ENCODE results near the gene TNS1.
"Not testable (repeated sequence)": the region's sequence is repeated elsewhere in the genome, so short reads cannot be mapped to it uniquely, and the experiment has no call there.

TNS1 gene

GRCh38 chr2:218029366-218030360 lies 26.9 kb upstream of the TNS1 start:
- DNase-seq (ENCODE audit: low spot score), result no peak

- no peak for DNase-seq (ENCODE audit: low spot score)
These were observed 26.0 kb upstream of the TNS1 start for GRCh38 chr2:218028562-218029348.

GRCh38 chr2:218028189-218028495 lies 25.3 kb upstream of the TNS1 start:
- no peak for DNase-seq (ENCODE audit: low spot score)

DNA sequence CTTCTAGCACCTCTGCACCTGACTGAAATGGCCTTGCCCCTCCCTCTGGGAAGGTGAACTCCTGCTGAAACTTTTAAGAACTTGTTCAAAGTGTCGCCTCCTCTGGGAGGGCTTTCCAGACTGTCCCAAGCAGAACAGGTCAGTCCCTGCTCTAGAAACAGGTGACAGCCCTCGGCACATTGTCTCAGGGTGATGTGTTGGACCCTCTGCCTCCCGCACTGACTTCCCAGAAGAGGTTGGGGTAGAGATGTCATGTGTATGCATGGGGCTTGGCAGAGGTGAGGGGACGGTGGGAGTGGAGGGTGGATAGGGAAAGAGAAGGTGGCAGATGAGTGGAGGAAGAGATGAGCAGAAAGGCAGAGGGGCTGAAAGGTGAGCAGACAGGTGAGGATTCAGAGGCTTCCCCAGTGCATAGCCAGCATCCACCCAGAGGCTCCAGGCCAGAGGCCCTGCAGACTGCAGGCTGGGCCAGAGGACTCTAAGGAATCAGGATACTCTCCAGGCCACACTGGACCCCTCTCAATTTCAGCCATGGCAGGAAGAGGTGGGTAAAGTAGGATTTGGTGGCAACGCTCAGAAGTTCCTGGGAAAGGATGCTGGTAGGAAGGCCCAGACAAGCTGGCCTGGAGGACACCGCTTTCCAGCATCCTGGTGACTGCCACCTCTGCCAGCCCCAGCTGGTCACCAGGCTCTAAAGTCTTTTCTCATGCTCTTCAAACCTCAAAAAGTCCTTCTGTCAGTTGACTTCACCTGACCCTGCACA lies 24.8 kb upstream of the TNS1 start:
- DNase-seq (ENCODE audit: low spot score), result no peak

GRCh38 chr2:218026676-218027425 lies 24.1 kb upstream of the TNS1 start:
- DNase-seq (ENCODE audit: low spot score), result no peak

GRCh38 chr2:218026244-218026643 lies 23.4 kb upstream of the TNS1 start:
- DNase-seq (ENCODE audit: low spot score), result no peak

DNA sequence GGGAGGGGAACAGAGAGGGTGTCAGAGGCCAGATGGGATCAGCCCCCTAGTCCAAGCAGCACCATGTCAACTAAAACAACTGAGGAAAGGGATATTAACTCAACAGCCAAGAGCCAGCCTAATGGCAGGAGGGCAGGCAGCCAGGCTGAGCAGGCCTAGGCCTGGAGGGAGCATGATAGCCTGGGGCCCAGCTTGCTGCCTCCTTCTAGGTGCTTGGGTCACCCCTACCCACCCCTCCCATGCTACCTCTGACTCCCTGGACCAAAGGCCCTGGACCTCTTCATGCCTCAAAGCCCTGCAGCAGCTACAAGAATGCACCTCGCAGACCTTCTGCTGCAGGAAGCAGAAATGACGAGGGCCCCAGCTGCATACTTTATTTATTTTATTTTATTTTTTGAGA lies 22.1 kb upstream of the TNS1 start:
- no peak for DNase-seq (ENCODE audit: low spot score)

- DNase-seq (ENCODE audit: low spot score), result no peak
These were observed 21.5 kb upstream of the TNS1 start for GRCh38 chr2:218024336-218024735.

- no peak for DNase-seq (ENCODE audit: low spot score)
These were observed 20.8 kb upstream of the TNS1 start for GRCh38 chr2:218023636-218024035.

DNA sequence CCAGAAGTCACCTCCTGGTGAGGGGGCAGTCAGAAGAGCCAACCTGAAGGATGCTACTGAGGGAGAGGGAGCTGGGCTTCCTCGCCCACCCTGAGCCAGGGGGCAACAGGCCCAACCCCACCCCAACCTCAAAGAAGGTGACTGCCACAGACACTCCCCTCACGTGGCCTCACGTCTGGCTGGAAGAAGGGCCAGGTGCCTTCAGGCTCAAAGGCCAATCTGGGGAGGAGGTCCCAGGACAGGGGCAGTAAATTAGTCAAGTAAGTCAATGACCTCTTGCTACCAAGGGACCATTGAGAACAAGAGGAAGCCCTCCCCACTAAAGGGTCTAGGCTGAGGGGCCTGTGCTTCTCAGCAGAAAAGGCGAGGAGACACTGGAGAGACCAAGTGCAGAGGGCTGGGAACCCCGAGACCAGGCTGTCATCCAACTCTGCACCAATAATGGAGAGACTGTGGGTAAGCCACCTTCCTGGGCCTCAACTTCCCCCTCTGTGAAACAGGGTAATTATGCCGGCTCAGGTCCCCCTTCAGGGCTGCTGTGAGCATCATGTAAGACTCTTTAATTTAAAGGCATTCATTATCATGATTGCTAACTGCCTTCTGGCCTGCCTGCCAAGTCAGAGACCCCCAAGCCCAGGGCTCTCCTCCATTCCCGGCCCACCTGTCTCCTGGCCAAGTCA lies 20.2 kb upstream of the TNS1 start:
- no peak for DNase-seq (ENCODE audit: low spot score)

DNA sequence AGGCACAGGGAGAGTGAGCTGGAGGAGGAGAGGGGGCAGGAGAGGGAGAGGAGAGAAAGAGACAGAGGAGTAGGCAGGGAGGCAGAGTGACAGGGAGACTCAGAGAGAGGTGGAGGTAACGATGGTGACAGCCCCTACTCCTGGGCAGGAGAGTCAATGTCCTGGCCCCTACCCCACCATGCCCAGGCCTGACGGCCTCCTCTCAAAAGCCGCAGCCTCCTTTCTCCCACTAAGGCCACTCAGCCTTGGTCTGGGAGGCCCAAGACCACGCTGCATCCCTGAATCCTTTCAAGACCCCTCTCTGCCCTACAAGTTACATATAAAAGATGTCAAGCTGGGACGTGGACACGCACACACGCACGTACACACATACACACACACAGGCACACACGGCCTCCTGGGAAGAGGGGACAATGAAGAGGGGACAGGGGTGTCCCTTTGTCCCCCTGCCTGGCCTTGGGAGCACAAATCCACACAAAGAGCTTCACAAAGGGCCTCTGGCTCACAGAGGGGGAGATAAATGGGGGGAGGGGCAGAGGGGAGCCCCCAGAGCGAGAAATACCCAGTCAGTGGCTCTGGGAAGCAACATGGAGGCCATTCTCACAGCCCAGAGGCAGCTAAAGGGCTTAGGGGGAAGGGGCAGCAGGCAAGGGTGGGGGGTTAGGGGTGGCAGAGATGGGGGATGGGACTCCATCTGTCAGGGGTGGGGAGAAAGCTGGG lies 19.5 kb upstream of the TNS1 start:
- DNase-seq (ENCODE audit: low spot score), result no peak

DNA sequence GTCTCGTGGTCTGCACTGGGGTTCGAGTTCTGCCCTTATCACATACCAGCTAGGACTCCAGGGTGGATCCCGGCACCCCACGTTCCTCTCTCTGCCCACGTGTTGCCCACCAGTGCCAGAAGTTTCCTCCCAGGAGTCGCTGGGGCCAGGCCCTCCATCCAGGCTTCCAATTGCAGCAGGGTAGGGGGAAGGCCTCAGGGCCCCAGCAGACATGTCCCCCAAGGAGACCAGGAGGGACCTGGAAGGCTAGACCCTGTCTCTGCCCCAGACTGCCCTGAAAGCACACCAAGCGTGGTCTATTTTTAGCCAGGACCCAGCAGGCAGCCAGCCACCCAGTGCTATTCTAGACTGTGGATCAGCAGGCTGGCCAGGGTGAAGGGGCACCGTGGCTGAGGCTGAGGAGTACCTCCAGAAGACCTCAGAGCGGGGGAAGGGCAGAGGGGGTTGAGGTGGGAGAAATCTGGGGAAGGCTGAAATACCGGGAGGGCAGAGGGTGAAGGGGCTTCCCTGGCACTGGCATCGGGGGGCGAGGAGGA lies 18.8 kb upstream of the TNS1 start:
- no peak for DNase-seq (ENCODE audit: low spot score)

DNA sequence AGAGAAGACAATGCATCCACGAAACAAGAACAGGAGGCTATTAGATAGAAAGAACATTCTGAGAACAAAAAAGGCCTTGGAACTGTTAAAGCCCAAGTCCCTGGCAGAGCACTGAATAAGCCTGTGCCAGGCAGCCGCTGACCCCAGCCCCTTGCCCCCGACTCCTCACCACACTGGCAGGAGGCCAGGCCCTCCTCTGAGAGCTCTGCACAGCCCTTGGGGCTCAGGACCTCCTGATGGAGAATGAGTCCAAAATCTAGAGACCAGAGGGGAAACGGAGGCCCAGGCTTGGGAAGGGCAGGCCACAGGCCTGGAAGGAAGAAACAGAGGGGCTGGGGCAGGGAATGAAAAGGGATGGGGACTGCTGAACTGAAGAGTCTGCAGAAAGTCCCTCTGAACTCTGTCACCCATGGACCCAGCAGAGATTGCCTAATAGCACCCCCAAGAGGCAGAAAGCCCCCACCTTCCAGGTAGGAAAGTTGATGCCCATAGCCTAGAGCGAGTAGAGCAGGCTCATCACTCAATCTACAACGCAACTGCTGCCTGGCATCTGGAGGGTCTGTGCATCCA lies 18.3 kb upstream of the TNS1 start:
- DNase-seq (ENCODE audit: low spot score), result no peak

DNA sequence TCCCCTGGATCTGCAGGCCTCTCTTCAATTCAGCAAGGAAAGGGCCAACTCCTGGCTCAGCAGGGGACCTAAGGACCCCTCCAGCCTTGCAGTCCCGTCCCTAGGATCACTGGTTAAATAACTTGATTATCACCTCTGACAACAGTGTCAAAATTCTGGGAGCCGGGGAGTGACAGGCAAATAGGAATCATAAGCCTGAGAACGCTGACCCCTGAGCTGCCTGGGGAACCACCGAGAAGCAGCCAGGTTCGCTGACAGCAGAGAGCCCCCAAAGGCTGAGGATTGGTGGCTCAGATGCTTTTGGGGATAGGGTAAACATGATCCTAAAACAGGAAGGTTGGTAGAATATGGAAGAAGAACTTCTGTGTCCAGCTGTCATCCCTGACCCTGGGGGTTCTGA lies 17.5 kb upstream of the TNS1 start:
- no peak for DNase-seq (ENCODE audit: low spot score)

- no peak for DNase-seq (ENCODE audit: low spot score)
These were observed 16.7 kb upstream of the TNS1 start for GRCh38 chr2:218019411-218020060.

DNA sequence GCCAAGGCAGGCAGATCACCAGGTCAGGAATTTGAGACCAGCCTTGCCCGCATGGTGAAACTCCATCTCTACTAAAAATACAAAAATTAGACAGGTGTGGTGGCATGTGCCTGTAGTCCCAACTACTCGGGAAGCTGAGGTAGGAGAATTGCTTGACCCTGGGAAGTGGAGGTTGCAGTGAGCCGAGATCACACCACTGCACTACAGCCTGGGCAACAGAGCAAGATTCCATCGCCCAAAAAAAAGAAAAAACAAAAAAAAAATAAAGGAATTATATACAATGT lies 16.0 kb upstream of the TNS1 start:
- DNase-seq (ENCODE audit: low spot score), result not testable (repeated sequence)

DNA sequence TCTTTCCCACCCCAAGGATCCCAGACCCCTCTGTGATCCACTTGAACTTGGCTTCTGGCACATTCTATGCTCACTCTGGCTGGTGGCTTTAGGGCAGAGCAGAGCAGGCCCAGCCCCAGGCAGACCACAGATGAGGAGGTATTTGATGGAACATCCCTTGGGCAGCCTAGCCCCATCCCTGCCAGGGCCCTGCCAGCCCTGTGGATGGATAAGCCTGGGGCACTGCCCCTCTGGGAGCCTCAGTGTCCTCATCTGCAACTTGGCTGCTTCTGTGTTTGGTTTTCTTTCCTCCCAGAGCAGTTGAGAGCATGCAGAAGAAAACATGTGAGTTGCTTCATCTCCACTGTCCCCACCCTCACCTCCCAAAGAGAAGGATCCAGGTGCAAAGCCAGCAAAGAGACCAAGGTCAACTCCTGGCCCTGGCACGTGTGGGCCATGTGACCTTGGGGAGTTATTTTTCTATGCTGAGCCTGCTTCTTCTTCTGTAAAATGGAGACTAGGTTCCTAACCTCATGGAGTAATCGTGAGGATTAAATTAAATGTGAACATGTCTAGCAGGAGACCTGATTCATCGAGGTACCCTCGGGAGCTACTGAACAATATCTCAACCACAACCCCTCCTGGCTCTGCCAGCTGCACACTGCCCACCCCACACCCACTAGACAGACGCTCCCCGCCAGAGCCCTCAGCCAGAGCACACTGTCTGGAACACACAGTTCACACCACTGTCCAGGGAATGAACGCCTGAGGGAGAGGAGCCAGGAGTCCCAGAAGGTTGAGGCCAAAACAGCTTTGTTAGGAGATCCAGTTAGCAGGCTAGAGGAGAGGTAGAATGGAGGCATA lies 14.6 kb upstream of the TNS1 start:
- DNase-seq (ENCODE audit: low spot score), result no peak

DNA sequence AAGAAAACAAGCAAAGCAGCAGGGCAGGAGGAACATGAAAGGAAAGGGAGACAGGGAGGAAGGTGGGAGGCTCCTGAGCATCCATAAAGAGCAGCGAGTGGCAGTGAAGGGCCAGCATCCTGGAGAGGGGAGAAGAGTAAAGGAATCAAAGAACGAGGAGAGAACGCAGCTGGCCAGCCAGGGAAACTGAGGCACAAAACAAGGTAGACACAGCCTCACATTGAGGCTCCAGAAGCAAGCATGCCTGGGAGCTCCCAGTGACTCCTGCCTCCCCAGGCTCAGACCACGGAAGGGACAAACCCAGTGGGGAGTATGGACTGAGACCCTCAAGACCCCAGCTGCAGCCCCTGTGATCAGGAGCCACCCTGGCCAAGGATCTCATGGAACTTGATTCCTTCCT lies 14.0 kb upstream of the TNS1 start:
- DNase-seq (ENCODE audit: low spot score), result no peak

Measured in activated CD4-positive, alpha-beta T cell treated with anti-CD3 and anti-CD28 coated beads, Interleukin-2, Interleukin-4, amounts not matched to agents 100 ng/mL and 50 ng/mL, durations not matched to agents 16 hours and 8 hours (primary cell).